ENCODE results near the gene SERP1. TPM values are rescaled to one million over a fixed set of nuclear protein-coding genes. Genes with fewer than 3 reads are reported as not detected.
"Not testable (repeated sequence)": the region's sequence is repeated elsewhere in the genome, so short reads cannot be mapped to it uniquely, and the experiment has no call there.

SERP1 gene
- total RNA-seq, 1 donor from 2014 or later, result 87.2 TPM

GRCh38 chr3:150504483-150504882 lies 41.8 kb downstream of the SERP1 start:
- DNase-seq, result no peak
- Mint-ChIP-seq H3K27ac (no peak overlapping the region), H3K27me3 (peaks cover 19% of the 10 kb centered on the region), H3K4me1 (no peaks in the 10 kb centered on the region), H3K36me3 (ENCODE audit: low read depth) (no peaks in the 10 kb centered on the region), H3K9me3 (peaks cover 18% of the 10 kb centered on the region), H3K4me3 (no peak overlapping the region)
- POLR2A ChIA-PET, result no interaction called here
- ATAC-seq (ENCODE audit: low read depth), result no peak
- TF ChIP-seq, protein P1, sequence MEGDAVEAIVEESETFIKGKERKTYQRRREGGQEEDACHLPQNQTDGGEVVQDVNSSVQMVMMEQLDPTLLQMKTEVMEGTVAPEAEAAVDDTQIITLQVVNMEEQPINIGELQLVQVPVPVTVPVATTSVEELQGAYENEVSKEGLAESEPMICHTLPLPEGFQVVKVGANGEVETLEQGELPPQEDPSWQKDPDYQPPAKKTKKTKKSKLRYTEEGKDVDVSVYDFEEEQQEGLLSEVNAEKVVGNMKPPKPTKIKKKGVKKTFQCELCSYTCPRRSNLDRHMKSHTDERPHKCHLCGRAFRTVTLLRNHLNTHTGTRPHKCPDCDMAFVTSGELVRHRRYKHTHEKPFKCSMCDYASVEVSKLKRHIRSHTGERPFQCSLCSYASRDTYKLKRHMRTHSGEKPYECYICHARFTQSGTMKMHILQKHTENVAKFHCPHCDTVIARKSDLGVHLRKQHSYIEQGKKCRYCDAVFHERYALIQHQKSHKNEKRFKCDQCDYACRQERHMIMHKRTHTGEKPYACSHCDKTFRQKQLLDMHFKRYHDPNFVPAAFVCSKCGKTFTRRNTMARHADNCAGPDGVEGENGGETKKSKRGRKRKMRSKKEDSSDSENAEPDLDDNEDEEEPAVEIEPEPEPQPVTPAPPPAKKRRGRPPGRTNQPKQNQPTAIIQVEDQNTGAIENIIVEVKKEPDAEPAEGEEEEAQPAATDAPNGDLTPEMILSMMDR (IDR thresholded peaks at IDR 0.05), result no peak
- intact Hi-C loops (cut with micrococcal nuclease), result no loop called here
- CTCF ChIA-PET, result interaction anchor here (1.4 kb wide), 1 partner anchor 23 kb away, joined by 5 read pairs; no protein-coding TSS in a partner anchor

DNA sequence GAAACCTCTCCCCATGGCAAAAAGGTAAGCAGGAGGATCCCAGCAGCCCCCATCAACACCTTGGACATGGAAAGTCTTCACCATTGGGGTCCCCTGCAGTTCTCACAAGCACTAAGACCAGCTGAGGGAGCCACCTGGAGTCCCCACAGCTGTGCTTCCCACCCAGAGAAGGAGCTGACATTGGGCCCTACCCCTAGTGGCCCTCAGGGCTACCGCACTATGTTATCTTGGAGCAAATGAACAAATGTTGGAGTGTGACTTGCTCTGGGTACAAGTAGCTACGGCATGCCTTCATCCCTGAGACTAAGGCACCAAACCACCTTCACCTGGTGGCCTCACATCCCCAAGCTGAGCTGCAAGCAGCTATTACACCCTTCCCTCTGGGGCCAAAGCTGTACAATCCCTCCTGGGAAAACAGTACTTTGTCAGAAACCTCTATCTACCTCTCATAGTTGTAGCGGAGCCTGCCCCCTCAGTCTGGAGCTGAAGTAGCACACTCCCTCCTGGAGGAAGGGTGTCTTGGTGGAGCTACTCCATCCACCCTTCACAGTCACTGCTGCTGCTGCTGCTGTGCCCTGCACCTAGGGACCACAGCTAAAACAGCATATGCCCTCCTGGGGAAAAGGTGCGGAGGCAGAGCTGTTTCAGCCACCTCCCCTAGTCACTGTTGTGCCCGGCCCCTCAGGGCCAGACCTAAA lies 42.7 kb downstream of the SERP1 start:
- ATAC-seq (ENCODE audit: low read depth) (no peak), DNase-seq (no peak)
- peaks cover 18% of the 10 kb centered on the region for H3K9me3 Mint-ChIP-seq
- intact Hi-C loops (cut with micrococcal nuclease), result no loop called here
- no peaks in the 10 kb centered on the region for H3K4me1 Mint-ChIP-seq
- peaks cover 19% of the 10 kb centered on the region for H3K27me3 Mint-ChIP-seq
- ChIA-PET CTCF (interaction anchor here (0.6 to 1.4 kb wide), 2 partner anchors 11 to 24 kb away, joined by 3 to 5 read pairs; no protein-coding TSS in a partner anchor), POLR2A (no interaction called here)
- no peak overlapping the region for H3K27ac Mint-ChIP-seq
- TF ChIP-seq, protein P1 (IDR thresholded peaks at IDR 0.05), result no peak
- no peaks in the 10 kb centered on the region for H3K36me3 Mint-ChIP-seq (ENCODE audit: low read depth)
- H3K4me3 Mint-ChIP-seq, result no peak overlapping the region

DNA sequence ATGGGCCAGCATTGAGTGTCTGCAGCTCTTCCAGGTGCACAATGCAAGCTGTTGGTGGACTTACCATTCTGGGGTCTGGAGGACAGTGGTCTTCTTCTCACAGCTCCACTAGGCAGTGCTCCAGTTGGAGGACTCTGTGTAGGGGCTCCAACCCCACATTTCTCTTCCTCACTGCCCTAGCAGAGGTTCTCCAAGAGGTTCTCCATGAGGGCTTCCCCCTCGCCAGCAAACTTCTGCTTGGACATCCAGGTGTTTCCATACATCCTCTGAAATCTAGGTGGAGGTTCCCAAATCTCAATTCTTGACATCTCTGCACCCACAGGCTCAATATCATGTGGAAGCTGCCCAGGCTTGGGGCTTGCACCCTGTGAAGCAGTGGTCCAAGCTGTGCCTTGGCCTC lies 45.3 kb downstream of the SERP1 start:
- H3K36me3 Mint-ChIP-seq (ENCODE audit: low read depth); DNase-seq; ATAC-seq (ENCODE audit: low read depth); POLR2A ChIA-PET; intact Hi-C loops (cut with micrococcal nuclease); H3K27me3 Mint-ChIP-seq; H3K4me1 Mint-ChIP-seq; H3K4me3 Mint-ChIP-seq; H3K27ac Mint-ChIP-seq: not testable (repeated sequence)
- CTCF ChIA-PET, result interaction anchor here (1.1 kb wide), 1 partner anchor 215 kb away, joined by 4 read pairs; no protein-coding TSS in a partner anchor
- H3K9me3 Mint-ChIP-seq, result peaks cover 14% of the 10 kb centered on the region

DNA sequence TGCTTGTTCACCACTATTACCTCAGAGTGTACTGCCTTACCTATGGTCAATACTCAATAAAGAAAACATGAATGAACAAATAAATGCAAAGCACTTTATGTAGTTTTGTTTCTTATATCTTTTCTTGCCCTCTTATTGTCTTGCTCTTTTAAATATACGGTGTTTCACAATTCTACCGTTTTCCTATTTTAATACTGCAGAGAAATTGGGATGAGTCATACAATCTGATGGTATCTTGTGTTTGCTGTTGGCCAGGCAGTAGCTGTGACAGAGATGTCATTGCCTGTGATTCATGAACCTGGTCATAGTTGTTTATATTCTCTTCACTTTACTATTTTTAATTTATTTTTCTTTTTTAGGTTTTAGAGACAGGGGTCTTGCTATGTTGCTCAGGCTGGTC lies 48.3 kb downstream of the SERP1 start:
- Mint-ChIP-seq H3K36me3 (ENCODE audit: low read depth) (no peaks in the 10 kb centered on the region), H3K9me3 (peaks cover 14% of the 10 kb centered on the region), H3K4me3 (no peak overlapping the region), H3K4me1 (no peaks in the 10 kb centered on the region), H3K27me3 (no peaks in the 10 kb centered on the region), H3K27ac (no peak overlapping the region)
- DNase-seq (no peak), ATAC-seq (ENCODE audit: low read depth) (no peak)
- intact Hi-C loops (cut with micrococcal nuclease), result no loop called here
- TF ChIP-seq, protein P1 (IDR thresholded peaks at IDR 0.05), result no peak
- CTCF ChIA-PET, result interaction anchor here (0.7 to 6.5 kb wide), 3 partner anchors 86 to 210 kb away, joined by 4 to 102 read pairs (median 4); no protein-coding TSS in a partner anchor
- POLR2A ChIA-PET, result no interaction called here

GRCh38 chr3:150495563-150496168 lies 50.6 kb downstream of the SERP1 start:
- POLR2A ChIA-PET, result interaction anchor here (0.8 to 1.7 kb wide), 3 partner anchors 86 to 111 kb away, joined by 5 to 8 read pairs (median 7); partner anchors contain the start of gene TSC22D2
- H3K27ac Mint-ChIP-seq, result no peak overlapping the region

More at GRCh38 chr3:150495563-150496168, 50.6 kb downstream of the SERP1 start:
- intact Hi-C loops (cut with micrococcal nuclease), result loop anchor here (1.0 kb wide), 6 partner anchors 85 to 559 kb away; no protein-coding TSS in a partner anchor
- ATAC-seq (ENCODE audit: low read depth) (peak; percentile 60), DNase-seq (no peak)
- no peak overlapping the region for H3K4me3 Mint-ChIP-seq
- H3K4me1 Mint-ChIP-seq, result no peaks in the 10 kb centered on the region
- CTCF ChIA-PET, result interaction anchor here (0.6 to 6.5 kb wide), 23 partner anchors 20 to 558 kb away, joined by 3 to 102 read pairs (median 5); partner anchors contain the start of gene TSC22D2
- H3K9me3 Mint-ChIP-seq, result peaks cover 3% of the 10 kb centered on the region
- TF ChIP-seq, protein P1 (IDR thresholded peaks at IDR 0.05), result peak; percentile 75
- no peaks in the 10 kb centered on the region for H3K27me3 Mint-ChIP-seq
- no peaks in the 10 kb centered on the region for H3K36me3 Mint-ChIP-seq (ENCODE audit: low read depth)

All from activated B cell treated with CpG ODN at 0.5 μM for 24 hours (primary cell).